GM15510 (cell line): Measurements from ENCODE around the gene POLN.

Source experiments
- POLR2A ChIP-seq: IDR thresholded peaks from 3 replicates; pipeline ENCODE4 v1.6.1; 2011; ENCODE audit warnings: borderline replicate concordance; ENCODE audit not compliant: insufficient read length; ENCODE audit errors: extremely low read depth

POLN gene

DNA sequence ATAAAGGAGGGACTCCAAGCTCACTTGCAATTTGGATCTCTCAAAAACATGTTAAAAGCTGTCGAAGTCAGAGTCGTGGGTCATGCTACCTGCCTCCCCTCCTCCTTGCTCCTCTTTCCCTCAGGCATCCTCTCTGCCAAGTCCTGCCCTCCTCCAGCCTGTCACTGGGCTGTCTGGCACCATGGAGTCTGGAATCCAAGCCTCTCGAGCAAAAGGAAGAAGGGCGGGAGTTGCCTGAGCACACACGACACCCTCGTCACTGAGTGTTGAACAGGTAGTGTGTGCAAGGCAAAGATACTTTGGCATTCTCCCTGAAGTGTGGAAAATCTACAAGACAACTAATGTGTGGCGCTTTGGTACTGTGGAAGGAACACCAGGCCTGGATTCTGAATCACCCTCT lies 62.2 kb downstream of the POLN start:
- no peak for TF ChIP-seq POLR2A

DNA sequence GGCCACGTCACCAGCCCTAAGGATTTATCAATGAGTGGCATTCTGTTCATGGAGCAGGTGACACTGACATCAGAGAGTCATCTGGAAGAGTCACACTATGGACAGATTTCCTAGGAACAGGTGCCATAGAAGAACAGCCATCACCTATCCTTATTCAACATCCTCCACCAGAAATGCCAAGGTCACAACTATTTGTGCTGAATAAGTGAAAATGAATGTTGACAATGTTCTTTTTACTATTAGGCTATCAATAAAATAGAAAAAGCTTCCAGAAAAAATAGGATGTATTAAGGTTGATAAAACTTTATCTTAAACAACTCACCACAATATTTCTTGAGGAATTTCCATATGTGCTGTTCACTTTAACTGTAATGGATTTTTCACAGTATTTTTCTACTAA lies 62.9 kb downstream of the POLN start:
- no peak for TF ChIP-seq POLR2A

DNA sequence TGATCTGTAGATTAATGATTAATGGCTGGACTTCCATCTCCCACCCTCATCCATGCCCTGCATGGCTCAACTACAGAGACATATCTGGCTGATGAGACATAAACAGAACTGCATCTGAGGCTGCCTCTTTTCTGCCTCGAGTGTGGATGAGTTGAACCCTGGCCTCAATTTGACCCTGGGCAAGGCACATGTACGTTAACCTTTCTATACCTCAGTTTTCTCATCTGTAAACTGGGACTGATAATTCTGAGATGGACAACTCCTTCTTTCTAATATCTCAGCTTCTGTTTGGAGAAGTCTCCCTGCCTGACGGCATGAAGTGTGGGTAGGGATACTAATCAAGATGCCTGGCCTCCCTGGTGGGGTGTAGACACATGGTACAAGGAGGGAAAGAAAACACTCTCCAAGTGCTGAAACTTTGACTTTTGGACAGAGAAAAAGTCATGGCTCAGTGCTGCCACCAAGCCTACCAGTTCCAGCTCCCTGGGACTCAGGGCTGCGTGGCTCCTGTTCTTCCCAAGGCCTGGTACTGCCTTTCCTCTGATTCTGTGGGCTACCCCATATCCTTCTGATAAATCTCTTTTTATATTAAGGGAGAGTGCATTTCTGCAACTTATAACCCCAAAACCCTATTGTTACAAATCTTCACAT lies 64.4 kb downstream of the POLN start:
- TF ChIP-seq POLR2A, result no peak

DNA sequence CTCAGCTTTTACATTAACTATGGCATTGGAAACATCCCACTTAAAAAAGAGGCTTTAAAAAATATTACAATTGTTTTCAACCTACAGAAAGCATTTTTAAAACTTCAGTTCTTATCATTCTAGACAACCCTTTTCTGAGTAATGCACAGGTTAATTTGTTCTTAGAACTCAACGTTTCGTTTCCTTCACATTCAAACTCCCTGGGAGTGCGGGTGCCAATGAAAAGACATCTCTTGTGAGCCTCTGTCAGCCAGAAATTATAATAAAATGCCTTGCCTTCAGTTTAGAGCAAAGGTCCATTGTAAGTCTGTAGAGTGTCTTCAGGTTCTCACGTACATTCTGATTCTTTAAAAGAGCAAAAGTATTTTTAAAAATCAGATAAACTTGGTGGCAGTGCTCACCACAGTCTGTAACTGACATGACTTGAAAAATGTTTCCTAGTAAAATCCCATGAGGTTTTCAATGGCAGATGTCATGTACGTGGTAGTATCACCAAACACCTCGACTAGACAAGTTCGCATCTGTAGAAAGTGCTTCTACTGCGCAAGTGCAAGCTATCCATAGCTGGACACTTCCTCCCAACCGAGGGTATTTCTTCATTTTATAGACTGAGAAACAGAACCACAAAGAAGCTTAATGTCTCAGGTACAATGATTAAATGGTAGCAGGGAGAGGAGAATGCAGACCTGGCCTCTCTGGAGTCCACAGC lies 65.8 kb downstream of the POLN start:
- no peak for TF ChIP-seq POLR2A

DNA sequence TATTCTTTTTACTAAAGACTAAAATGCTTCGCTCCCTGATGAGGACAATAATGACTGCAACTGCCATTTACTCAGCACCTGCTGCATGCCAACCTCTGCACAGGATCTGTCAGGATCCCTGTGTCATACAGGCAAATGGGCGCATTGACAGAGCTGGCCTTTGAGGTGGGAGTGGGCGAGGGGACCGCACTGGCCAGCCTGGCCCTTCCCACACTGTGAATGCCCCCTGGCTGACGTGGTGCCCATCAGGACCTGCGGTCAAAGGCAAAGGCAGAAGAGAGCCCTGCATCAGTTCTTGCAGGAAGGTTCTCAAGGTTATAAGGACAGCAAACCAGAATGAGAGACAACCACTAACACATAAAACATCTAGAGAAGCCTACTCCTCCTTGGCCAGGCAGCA lies 67.9 kb downstream of the POLN start:
- TF ChIP-seq POLR2A, result no peak

DNA sequence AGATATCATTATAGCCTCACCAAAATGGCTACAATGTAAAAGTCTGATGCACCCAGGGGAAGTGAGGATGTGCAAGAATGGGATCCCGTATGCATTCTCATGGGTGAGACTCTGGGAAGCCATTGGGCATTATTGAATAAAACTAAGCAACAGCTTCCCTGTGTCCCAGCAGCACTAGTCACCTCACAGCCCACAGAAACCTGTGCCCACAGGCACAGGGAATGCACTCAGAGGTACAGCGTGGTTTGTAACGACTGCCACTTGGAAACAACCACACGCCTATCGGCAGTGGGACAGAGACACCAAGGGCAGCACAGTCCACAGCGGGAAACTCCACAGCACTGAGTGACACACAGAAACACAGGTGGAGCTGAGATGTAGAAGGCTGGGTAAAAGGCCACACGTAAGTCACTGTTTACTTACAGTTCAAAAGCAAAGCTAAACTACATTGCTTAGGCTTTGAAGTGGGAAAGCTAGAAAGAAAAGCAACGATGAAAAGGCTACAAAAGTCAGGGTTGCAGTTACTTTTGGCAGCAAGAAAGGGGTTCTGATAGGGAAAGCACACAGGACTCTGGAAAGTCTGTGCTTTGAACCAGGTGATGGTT lies 69.2 kb downstream of the POLN start:
- no peak for TF ChIP-seq POLR2A

DNA sequence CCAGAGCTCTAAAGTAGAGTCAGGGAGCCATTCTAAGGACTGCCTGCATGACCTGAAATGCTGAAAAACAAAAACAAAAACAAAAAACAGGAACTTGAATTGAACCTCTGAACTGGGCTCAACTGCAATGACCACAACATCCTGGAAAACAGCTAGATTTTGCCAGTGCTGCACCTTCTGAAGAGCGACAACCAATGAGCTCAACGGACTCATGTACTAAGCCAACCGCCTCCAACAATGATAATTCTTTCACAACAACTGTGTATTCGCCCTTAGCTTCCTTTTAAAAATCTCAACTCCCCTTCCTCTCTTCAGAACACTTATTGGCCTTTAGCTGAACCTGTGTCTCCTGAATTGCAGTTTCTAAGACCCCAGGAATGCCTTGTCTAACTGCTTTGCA lies 69.8 kb downstream of the POLN start:
- TF ChIP-seq POLR2A, result no peak

DNA sequence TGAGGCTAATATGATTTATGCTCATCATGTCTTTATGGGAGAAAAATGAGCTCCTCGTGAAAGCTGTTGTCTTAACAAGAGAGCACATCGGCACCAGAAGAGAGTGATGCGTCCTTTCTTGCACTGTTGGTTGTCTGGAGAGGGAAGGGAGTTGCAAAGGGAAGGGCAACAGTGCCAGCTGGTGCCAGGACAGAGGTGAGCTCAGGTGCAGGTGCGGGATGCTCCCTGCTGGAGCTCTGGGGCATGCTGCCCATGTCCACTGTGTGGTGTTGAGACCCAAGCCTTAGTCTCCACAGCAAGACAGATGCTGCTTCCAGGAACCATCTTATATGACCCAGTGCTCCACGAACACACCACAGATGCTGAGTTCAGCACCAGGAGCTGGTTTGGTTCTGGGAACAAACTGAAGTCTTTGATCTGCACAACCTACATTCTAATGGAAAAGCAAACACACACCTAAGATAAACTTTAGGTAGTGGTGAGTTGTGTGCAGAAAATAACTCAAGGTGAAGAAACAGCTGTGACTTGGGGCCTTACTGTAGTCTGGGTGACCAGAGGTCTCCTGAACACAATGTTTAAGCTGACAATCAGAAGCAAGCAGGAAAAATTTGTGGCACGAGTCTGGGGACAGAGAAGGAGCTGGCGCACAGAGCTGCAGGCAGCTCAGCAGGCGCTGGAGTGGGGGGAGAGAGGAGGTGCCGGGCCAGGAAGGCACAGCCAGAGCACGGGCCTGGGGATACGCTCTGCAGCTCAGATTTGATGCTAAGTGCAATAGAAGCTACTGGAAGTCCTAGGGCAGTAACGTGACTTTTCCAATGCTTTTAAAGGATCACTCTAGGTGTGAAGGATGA lies 73.2 kb downstream of the POLN start:
- no peak for TF ChIP-seq POLR2A

DNA sequence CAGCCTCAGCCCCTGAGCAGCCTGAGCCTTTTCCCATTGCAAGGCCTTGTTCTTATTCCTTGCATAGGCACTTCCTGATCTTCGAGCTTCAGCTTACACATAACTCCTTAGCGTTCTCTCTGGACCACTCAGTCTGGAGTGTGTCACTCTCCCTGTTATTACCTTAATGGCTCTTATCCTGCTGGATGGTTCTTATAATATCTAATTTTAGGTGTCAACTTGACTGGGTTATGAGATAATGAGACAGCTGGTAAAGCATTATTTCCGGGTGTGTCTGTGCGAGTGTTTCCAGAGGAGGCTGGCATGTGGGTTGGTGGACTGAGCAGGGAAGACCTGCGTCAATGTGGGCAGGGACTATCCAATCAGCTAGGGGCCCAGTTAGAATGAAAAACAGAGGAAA lies 75.7 kb downstream of the POLN start:
- no peak for TF ChIP-seq POLR2A

DNA sequence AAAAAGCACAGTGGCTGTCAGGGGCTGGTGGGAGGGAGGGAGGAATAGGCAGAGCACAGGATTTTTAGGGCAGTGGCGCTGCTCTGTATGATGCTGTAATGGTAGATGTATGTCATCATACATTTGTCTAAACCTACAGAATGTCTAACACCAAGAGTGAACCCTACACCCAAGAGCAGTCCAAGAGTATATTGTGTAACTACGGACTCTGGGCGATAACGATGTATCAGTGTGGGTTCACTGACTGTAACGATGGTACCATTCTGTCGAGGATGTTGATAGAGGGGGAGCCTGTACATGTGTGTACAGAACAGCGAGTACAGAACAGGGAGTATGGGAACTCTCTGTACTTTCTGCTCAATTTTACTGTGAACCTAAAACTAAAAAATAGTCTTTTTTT lies 76.5 kb downstream of the POLN start:
- no peak for TF ChIP-seq POLR2A

DNA sequence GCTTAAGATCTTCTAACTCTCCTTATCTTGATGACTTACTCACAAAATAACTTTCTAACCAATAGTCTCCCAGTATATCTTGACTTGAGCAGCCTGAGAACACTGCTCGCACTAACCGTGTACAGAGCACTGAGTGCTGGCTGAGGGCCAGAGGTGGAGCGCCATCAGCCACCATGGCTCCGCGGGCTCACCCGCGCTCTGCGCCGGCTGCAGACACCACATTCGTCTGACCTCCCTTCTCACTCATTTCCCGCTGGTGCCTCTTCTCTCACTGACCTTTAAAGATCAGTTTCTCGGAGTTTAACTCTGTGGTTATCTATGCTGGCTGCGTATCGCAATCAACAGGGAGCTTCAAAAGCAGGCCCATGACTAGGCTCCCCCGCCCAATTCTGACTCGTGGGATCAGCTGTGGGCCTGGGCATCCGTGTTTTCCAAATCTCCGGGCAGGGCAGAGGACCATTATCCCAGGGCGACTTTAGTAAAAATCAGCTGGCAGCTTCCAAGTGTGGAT lies 78.6 kb downstream of the POLN start:
- no peak for TF ChIP-seq POLR2A

DNA sequence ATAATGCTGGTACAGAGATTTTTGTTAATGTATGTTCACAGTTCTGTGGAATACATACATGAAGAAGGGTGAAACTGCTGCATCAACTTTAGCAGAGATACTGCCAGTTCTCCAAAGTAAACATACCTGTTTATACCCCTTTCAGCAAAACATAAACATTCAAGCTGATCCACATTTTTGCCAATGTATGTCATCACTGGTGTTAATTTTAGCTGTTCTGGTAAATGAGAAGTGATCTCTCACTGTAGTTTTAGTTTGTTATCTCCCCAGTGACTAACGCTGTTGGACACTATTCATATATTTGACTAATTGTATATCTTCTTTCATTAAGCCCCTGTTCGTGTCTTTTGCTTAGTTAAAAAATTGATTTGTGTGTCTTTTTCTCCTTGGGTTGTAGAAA lies 82.0 kb downstream of the POLN start:
- TF ChIP-seq POLR2A, result no peak

DNA sequence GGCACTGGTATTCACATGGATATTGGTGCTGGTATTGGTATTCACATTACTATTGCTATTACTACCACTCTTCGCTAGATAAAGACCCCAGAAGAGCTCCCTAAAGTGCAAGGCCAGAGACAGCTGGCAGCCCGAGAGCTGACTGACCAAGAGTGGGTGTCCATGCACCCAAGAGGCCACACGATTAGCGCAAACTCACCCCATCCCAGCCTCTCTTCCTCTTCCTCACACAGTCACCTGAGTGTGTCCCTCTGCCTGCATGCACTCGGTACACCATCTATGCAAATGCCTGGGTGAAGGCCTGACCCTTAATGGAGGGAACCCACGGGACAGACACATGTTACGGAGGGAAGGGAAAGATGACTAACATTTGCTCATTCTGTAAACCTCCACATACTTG lies 86.7 kb downstream of the POLN start:
- no peak for TF ChIP-seq POLR2A

DNA sequence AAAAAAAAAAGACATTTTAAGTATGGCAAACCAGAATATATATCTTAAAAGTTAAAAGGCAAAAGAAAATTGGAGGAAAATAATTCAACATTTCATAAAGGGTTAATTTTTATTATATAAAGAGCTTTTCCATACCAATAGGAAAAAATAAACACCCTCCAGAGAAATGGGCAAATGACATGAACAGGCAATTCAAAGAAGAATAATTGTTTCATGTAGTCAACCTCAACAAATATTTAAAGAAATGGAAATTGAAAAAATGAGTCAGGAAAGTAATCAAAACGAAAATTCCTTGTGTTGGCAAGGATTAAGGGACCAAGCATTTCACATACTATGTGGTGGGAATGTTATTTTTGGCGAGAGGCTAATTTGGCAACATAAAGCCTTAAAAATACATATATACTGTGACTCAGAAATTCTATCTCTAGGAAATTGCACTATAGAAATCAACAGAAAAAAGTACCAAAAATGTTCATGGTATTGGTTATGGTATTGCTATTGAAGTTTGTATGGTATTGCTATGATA lies 87.6 kb downstream of the POLN start:
- no peak for TF ChIP-seq POLR2A

DNA sequence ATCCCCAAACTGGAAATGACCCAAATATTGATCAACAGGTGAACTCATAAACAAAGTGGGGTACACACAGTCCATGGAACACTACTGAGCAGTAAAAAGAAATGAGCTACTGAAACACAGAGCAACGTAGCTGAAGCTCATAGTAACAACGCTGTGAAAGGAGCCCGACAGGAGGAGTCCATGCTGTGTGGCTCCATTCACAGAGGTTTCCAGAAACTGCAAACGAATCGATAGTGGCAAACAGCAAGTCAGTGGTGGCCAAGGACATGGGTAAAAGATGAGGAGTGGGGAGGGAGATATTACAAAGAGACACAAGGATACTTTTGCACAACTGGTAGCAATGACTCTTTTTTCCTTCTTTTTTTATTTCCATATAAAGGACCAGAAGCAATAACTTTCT lies 90.4 kb downstream of the POLN start:
- TF ChIP-seq POLR2A, result no peak
